Peyer's patch (tissue), 4 donors: Measurements from ENCODE around the gene FGF9.
A peak's percentile ranks its signal among the peaks of the same experiment; 100 is the strongest.

Source experiments
- CTCF ChIP-seq, 6 experiments: fragments of 450-650 bp in 4 of 6; fragments of 200-600 bp in 2 of 6; sonication (generic) in 1 of 6; IDR thresholded peaks; one replicate each; pipeline ENCODE4 v1.5.1; 2017 to 2019; ENCODE audit warnings: antibody characterized with exemption in 6 of 6, mild to moderate bottlenecking in 3 of 6, moderate library complexity in 1 of 6
- POLR2A ChIP-seq, 2 donors: fragments of 450-650 bp; IDR thresholded peaks; one replicate each; pipeline ENCODE4 v1.5.1; 2017; ENCODE audit warnings: antibody characterized with exemption in 2 of 2, mild to moderate bottlenecking in 2 of 2, moderate library complexity in 2 of 2

GRCh38 chr13:21638319-21639282 lies 32.3 kb upstream of the FGF9 start:
- TF ChIP-seq POLR2A (IDR thresholded peaks at IDR 0.05) (no peak), CTCF (IDR thresholded peaks at IDR 0.05) (peak; percentile 37 to 82 (median 80))
